Neural progenitor cell (in vitro differentiated cells): ENCODE results near the gene WFIKKN1.
"Not testable (repeated sequence)": the region's sequence is repeated elsewhere in the genome, so short reads cannot be mapped to it uniquely, and the experiment has no call there.

ENCODE experiments used
- CTCF ChIP-seq: fragments of 200-600 bp; sonication (generic); IDR thresholded peaks from 2 replicates; pipeline ENCODE4 v1.5.1; 2017; ENCODE audit warnings: antibody characterized with exemption, mild to moderate bottlenecking
- EZH2 ChIP-seq: fragments of 200-600 bp; sonication (generic); IDR thresholded peaks from 2 replicates; pipeline ENCODE4 v1.6.1; 2017; ENCODE audit warnings: antibody characterized with exemption, mild to moderate bottlenecking, moderate library complexity
- EZH2phosphoT487 ChIP-seq: fragments of 200-600 bp; sonication (generic); IDR thresholded peaks from 2 replicates; pipeline ENCODE4 v1.6.1; 2017; ENCODE audit warnings: antibody characterized with exemption

DNA sequence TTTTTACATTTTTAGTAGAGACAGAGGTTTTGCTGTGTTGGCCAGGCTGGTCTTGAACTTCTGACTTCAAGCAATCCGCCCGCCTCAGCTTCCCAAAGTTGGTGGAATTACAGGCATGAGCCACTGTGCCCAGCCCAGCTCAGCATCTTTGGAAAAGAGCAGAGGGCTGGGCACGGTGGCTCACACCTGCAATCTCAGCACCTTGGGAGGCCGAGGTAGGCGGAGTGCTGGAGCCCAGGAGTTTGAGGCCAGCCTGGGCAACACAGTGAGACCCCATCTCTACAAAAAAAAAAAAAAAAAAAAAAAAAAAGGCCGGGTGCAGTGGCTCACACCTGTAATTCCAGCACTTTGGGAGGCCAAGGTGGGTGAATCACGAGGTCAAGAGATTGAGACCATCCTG, 33.1 kb upstream of the WFIKKN1 start:
- TF ChIP-seq EZH2, EZH2phosphoT487, CTCF: not testable (repeated sequence)
